Gastroesophageal sphincter (tissue), 3 donors: ENCODE results near the gene ATPAF1.

Experiments
- EP300 ChIP-seq: sonication (generic); formaldehyde crosslinking; IDR thresholded peaks from one replicate; pipeline ENCODE4 v1.6.1; 2017; ENCODE audit warnings: antibody characterized with exemption, mild to moderate bottlenecking
- POLR2A ChIP-seq, 2 donors: fragments of 450-650 bp; IDR thresholded peaks; one replicate each; pipeline ENCODE4 v1.6.1; 2017; ENCODE audit warnings: antibody characterized with exemption in 2 of 2, mild to moderate bottlenecking in 2 of 2, moderate library complexity in 1 of 2
- TF ChIP-seq, protein P1 (sequence below), 4 experiments: fragments of 200-600 bp in 2 of 4; fragments of 450-650 bp in 2 of 4; sonication (generic) in 1 of 4; IDR thresholded peaks; one replicate each; pipeline ENCODE4 v1.5.1; 2017 to 2019; ENCODE audit warnings: antibody characterized with exemption in 4 of 4, mild to moderate bottlenecking in 2 of 4, moderate library complexity in 2 of 4

DNA sequence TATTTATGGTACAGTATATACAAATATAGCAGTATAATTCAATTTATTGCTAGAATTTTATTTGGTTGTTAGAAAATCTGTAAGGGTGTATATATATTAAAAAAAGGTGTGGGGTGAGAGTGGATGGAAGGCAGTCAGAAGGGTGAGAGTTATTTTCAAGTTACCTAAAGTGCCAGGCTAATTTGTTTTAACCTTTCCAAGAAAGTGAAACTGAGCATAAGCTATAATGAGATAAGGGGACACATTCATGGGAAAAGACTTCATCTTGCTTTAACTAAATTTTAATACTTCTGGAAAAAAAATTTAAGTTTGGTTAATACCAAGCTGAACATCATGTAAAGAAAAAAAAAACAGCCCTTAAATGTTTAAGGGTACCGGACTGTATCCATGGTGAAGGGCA, 8.4 kb upstream of the ATPAF1 start:
- TF ChIP-seq, protein P1, sequence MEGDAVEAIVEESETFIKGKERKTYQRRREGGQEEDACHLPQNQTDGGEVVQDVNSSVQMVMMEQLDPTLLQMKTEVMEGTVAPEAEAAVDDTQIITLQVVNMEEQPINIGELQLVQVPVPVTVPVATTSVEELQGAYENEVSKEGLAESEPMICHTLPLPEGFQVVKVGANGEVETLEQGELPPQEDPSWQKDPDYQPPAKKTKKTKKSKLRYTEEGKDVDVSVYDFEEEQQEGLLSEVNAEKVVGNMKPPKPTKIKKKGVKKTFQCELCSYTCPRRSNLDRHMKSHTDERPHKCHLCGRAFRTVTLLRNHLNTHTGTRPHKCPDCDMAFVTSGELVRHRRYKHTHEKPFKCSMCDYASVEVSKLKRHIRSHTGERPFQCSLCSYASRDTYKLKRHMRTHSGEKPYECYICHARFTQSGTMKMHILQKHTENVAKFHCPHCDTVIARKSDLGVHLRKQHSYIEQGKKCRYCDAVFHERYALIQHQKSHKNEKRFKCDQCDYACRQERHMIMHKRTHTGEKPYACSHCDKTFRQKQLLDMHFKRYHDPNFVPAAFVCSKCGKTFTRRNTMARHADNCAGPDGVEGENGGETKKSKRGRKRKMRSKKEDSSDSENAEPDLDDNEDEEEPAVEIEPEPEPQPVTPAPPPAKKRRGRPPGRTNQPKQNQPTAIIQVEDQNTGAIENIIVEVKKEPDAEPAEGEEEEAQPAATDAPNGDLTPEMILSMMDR (IDR thresholded peaks at IDR 0.05), result no peak
- no peak for TF ChIP-seq POLR2A (IDR thresholded peaks at IDR 0.05)
- no peak for TF ChIP-seq EP300
